Measurements from ENCODE around the gene TRPV5.

Gene TRPV5

GRCh38 chr7:142887282-142888015 lies 46.1 kb downstream of the TRPV5 start:
- DNase-seq (ENCODE audit: extremely low read depth in 1 of 2, low read depth in 1 of 2) = no peak

- DNase-seq (ENCODE audit: extremely low read depth in 1 of 2, low read depth in 1 of 2) = no peak
Observed at GRCh38 chr7:142886866-142887265, 46.7 kb downstream of the TRPV5 start.

GRCh38 chr7:142885311-142886230 lies 48.0 kb downstream of the TRPV5 start, which contains the start of gene TRPV6:
TRPV6 (minus strand) TSS chr7:142885745.
- no peak for DNase-seq (ENCODE audit: extremely low read depth in 1 of 2, low read depth in 1 of 2)

GRCh38 chr7:142884286-142884640 lies 49.3 kb downstream of the TRPV5 start:
- DNase-seq (ENCODE audit: extremely low read depth in 1 of 2, low read depth in 1 of 2) = no peak

- no peak for DNase-seq (ENCODE audit: extremely low read depth in 1 of 2, low read depth in 1 of 2)
Observed at GRCh38 chr7:142883571-142884285, 49.8 kb downstream of the TRPV5 start.

GRCh38 chr7:142883145-142883544 lies 50.4 kb downstream of the TRPV5 start:
- DNase-seq (ENCODE audit: extremely low read depth in 1 of 2, low read depth in 1 of 2) = no peak

- DNase-seq (ENCODE audit: extremely low read depth in 1 of 2, low read depth in 1 of 2) = no peak
Observed at GRCh38 chr7:142882338-142882678, 51.2 kb downstream of the TRPV5 start.

GRCh38 chr7:142881586-142882337 lies 51.8 kb downstream of the TRPV5 start:
- DNase-seq (ENCODE audit: extremely low read depth in 1 of 2, low read depth in 1 of 2) = no peak

- DNase-seq (ENCODE audit: extremely low read depth in 1 of 2, low read depth in 1 of 2) = peak in 1 of 2 donors; percentile 16
Observed at GRCh38 chr7:142880876-142881505, 52.6 kb downstream of the TRPV5 start.

GRCh38 chr7:142879060-142879459 lies 54.5 kb downstream of the TRPV5 start:
- DNase-seq (ENCODE audit: extremely low read depth in 1 of 2, low read depth in 1 of 2) = no peak

GRCh38 chr7:142878315-142878714 lies 55.2 kb downstream of the TRPV5 start:
- no peak for DNase-seq (ENCODE audit: extremely low read depth in 1 of 2, low read depth in 1 of 2)

- DNase-seq (ENCODE audit: extremely low read depth in 1 of 2, low read depth in 1 of 2) = no peak
Observed at GRCh38 chr7:142876991-142877910, 56.3 kb downstream of the TRPV5 start.

- DNase-seq (ENCODE audit: extremely low read depth in 1 of 2, low read depth in 1 of 2) = no peak
Observed at GRCh38 chr7:142876236-142876960, 57.1 kb downstream of the TRPV5 start.

- DNase-seq (ENCODE audit: extremely low read depth in 1 of 2, low read depth in 1 of 2) = no peak
Observed at GRCh38 chr7:142875456-142875855, 58.1 kb downstream of the TRPV5 start.

- no peak for DNase-seq (ENCODE audit: extremely low read depth in 1 of 2, low read depth in 1 of 2)
Observed at GRCh38 chr7:142874837-142875236, 58.7 kb downstream of the TRPV5 start.

- DNase-seq (ENCODE audit: extremely low read depth in 1 of 2, low read depth in 1 of 2) = no peak
Observed at GRCh38 chr7:142874409-142874808, 59.1 kb downstream of the TRPV5 start.

- no peak for DNase-seq (ENCODE audit: extremely low read depth in 1 of 2, low read depth in 1 of 2)
Observed at GRCh38 chr7:142873871-142874270, 59.7 kb downstream of the TRPV5 start.

GRCh38 chr7:142873281-142873784 lies 60.2 kb downstream of the TRPV5 start:
- DNase-seq (ENCODE audit: extremely low read depth in 1 of 2, low read depth in 1 of 2) = no peak
